WTC11 (cell line): ENCODE data around the gene TPM4. TPM values are rescaled to one million over a fixed set of nuclear protein-coding genes. Genes with fewer than 3 reads are reported as not detected.

ENCODE experiments used
- CBFB ChIP-seq: sonication (generic); formaldehyde crosslinking; IDR thresholded peaks from 2 replicates; pipeline ENCODE4 v1.8.1; 2022; ENCODE audit warnings: mild to moderate bottlenecking, low read depth, missing genetic modification reagents
- ELF4 ChIP-seq: sonication (generic); formaldehyde crosslinking; IDR thresholded peaks from 2 replicates; pipeline ENCODE4 v1.8.1; 2022; ENCODE audit warnings: low read depth, mild to moderate bottlenecking, moderate library complexity, missing genetic modification reagents
- FOXJ3 ChIP-seq: sonication (generic); formaldehyde crosslinking; IDR thresholded peaks from 2 replicates; pipeline ENCODE4 v1.9.0; 2021; ENCODE audit warnings: missing genetic modification reagents, mild to moderate bottlenecking, borderline replicate concordance
- GTF2I ChIP-seq: fragments of 250-450 bp; sonication (Bioruptor Pico); conservative IDR thresholded peaks from 2 replicates; pipeline ENCODE4 v1.4.0; 2021; ENCODE audit warnings: mild to moderate bottlenecking
- HMGA2 ChIP-seq: fragments of 250-450 bp; sonication (Bioruptor Pico); IDR thresholded peaks from 2 replicates; pipeline ENCODE4 v1.4.0; 2021; ENCODE audit warnings: mild to moderate bottlenecking, moderate library complexity
- NR1H2 ChIP-seq: sonication (generic); formaldehyde crosslinking; IDR thresholded peaks from 2 replicates; pipeline ENCODE4 v1.9.0; 2021; ENCODE audit warnings: mild to moderate bottlenecking, moderate library complexity, missing genetic modification reagents
- PRRX2 ChIP-seq: fragments of 250-450 bp; sonication (Bioruptor Pico); IDR thresholded peaks from 2 replicates; pipeline ENCODE4 v1.8.0; 2021; ENCODE audit warnings: mild to moderate bottlenecking
- RORB ChIP-seq: fragments of 250-450 bp; sonication (Bioruptor Pico); IDR thresholded peaks from 2 replicates; pipeline ENCODE4 v1.9.0; 2021; ENCODE audit warnings: mild to moderate bottlenecking
- SOX15 ChIP-seq: fragments of 250-450 bp; sonication (Bioruptor Pico); IDR thresholded peaks from 2 replicates; pipeline ENCODE4 v1.9.0; 2021; ENCODE audit warnings: mild to moderate bottlenecking
- ZMAT4 ChIP-seq: fragments of 250-450 bp; sonication (Bioruptor Pico); IDR thresholded peaks from 2 replicates; pipeline ENCODE4 v1.9.0; 2021; ENCODE audit warnings: mild to moderate bottlenecking
- ZNF232 ChIP-seq: sonication (generic); formaldehyde crosslinking; IDR thresholded peaks from 2 replicates; pipeline ENCODE4 v1.8.0; 2022; ENCODE audit warnings: mild to moderate bottlenecking, missing genetic modification reagents
- ZNF671 ChIP-seq: fragments of 250-450 bp; sonication (Bioruptor Pico); IDR thresholded peaks from 2 replicates; pipeline ENCODE4 v1.8.0; 2021; ENCODE audit warnings: mild to moderate bottlenecking
- total RNA-seq: library from RNA; stranded (reverse); gene quantifications from 3 replicates; pipeline ENCODE4 v1.2.3, GENCODE V29; 2021
- TF ChIP-seq, protein P1 (sequence below): fragments of 250-450 bp; sonication (Bioruptor Pico); IDR thresholded peaks from 2 replicates; pipeline ENCODE4 v2.1.2; 2022; ENCODE audit warnings: mild to moderate bottlenecking, moderate library complexity
- TF ChIP-seq, protein P2 (sequence below): fragments of 250-450 bp; sonication (Bioruptor Pico); IDR thresholded peaks from 2 replicates; pipeline ENCODE4 v1.9.0; 2021; ENCODE audit warnings: mild to moderate bottlenecking, borderline replicate concordance
- TF ChIP-seq, protein P3 (sequence below): sonication (generic); formaldehyde crosslinking; conservative IDR thresholded peaks from 2 replicates; pipeline ENCODE4 v1.8.1; 2023; ENCODE audit warnings: mild to moderate bottlenecking, low read depth, missing genetic modification reagents, moderate library complexity
- TF ChIP-seq, protein P4 (sequence below): sonication (generic); formaldehyde crosslinking; IDR thresholded peaks from 2 replicates; pipeline ENCODE4 v1.8.1; 2023; ENCODE audit warnings: mild to moderate bottlenecking, missing genetic modification reagents, moderate library complexity
- TF ChIP-seq, protein P5 (sequence below): sonication (generic); formaldehyde crosslinking; IDR thresholded peaks from 2 replicates; pipeline ENCODE4 v1.8.0; 2022; ENCODE audit warnings: mild to moderate bottlenecking, missing genetic modification reagents
- TF ChIP-seq, protein P6 (sequence below): fragments of 250-450 bp; sonication (Bioruptor Pico); IDR thresholded peaks from 2 replicates; pipeline ENCODE4 v1.9.0; 2021; ENCODE audit warnings: mild to moderate bottlenecking
- TF ChIP-seq, protein P7 (sequence below): fragments of 250-450 bp; sonication (Bioruptor Pico); conservative IDR thresholded peaks from 2 replicates; pipeline ENCODE4 v1.9.0; 2021; ENCODE audit warnings: mild to moderate bottlenecking

Gene TPM4
- total RNA-seq, 1 experiment from 2014 or later, result 302 TPM

DNA sequence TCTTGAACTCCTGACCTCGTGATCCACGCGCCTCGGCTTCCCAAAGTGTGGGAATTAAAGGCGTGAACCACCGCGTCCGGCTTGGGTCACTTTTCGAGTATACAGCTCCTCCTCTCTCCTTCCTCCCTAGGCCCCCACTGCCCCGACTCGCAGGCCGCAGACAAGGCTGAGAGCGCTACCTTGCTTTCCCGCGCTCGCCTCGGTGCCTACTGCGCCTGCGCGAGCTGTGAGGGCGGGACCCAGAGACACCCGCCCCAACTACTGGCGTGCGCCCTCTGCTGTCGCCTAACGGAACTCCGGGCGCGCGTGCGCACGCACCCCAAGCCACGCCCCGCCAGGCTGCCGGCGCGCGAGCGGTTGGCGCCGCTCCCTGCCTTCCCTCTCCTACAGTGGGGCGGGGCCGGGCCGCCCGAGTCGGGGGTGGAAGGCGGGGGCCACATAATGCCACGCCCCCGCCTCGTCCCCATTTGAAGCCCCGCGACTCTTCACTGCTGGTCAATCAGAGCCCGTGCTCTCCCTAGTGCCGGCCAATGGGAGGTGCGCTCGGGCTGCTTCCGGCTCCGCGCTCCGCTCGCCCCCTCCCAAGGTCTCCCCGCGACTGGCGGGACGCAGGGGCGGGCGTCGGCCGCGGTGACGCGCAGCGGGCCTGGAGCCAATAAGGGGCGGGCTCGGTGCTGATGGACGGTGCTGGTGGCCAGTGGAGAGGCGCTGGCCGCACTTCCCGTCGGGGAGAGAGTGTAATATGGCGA, 35.0 kb downstream of the TPM4 start, which contains the start of gene RAB8A (continued):
- TF ChIP-seq, protein P1, sequence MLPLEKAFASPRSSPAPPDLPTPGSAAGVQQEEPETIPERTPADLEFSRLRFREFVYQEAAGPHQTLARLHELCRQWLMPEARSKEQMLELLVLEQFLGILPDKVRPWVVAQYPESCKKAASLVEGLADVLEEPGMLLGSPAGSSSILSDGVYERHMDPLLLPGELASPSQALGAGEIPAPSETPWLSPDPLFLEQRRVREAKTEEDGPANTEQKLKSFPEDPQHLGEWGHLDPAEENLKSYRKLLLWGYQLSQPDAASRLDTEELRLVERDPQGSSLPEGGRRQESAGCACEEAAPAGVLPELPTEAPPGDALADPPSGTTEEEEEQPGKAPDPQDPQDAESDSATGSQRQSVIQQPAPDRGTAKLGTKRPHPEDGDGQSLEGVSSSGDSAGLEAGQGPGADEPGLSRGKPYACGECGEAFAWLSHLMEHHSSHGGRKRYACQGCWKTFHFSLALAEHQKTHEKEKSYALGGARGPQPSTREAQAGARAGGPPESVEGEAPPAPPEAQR (CRISPR knock-in tag), result no peak
- no peak for TF ChIP-seq ELF4 (CRISPR knock-in tag)
- no peak for TF ChIP-seq SOX15 (CRISPR knock-in tag)
- TF ChIP-seq, protein P2, sequence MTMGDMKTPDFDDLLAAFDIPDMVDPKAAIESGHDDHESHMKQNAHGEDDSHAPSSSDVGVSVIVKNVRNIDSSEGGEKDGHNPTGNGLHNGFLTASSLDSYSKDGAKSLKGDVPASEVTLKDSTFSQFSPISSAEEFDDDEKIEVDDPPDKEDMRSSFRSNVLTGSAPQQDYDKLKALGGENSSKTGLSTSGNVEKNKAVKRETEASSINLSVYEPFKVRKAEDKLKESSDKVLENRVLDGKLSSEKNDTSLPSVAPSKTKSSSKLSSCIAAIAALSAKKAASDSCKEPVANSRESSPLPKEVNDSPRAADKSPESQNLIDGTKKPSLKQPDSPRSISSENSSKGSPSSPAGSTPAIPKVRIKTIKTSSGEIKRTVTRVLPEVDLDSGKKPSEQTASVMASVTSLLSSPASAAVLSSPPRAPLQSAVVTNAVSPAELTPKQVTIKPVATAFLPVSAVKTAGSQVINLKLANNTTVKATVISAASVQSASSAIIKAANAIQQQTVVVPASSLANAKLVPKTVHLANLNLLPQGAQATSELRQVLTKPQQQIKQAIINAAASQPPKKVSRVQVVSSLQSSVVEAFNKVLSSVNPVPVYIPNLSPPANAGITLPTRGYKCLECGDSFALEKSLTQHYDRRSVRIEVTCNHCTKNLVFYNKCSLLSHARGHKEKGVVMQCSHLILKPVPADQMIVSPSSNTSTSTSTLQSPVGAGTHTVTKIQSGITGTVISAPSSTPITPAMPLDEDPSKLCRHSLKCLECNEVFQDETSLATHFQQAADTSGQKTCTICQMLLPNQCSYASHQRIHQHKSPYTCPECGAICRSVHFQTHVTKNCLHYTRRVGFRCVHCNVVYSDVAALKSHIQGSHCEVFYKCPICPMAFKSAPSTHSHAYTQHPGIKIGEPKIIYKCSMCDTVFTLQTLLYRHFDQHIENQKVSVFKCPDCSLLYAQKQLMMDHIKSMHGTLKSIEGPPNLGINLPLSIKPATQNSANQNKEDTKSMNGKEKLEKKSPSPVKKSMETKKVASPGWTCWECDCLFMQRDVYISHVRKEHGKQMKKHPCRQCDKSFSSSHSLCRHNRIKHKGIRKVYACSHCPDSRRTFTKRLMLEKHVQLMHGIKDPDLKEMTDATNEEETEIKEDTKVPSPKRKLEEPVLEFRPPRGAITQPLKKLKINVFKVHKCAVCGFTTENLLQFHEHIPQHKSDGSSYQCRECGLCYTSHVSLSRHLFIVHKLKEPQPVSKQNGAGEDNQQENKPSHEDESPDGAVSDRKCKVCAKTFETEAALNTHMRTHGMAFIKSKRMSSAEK (CRISPR knock-in tag), result no peak
- no peak for TF ChIP-seq PRRX2 (CRISPR knock-in tag)
- no peak for TF ChIP-seq GTF2I (CRISPR knock-in tag)
- TF ChIP-seq, protein P3, sequence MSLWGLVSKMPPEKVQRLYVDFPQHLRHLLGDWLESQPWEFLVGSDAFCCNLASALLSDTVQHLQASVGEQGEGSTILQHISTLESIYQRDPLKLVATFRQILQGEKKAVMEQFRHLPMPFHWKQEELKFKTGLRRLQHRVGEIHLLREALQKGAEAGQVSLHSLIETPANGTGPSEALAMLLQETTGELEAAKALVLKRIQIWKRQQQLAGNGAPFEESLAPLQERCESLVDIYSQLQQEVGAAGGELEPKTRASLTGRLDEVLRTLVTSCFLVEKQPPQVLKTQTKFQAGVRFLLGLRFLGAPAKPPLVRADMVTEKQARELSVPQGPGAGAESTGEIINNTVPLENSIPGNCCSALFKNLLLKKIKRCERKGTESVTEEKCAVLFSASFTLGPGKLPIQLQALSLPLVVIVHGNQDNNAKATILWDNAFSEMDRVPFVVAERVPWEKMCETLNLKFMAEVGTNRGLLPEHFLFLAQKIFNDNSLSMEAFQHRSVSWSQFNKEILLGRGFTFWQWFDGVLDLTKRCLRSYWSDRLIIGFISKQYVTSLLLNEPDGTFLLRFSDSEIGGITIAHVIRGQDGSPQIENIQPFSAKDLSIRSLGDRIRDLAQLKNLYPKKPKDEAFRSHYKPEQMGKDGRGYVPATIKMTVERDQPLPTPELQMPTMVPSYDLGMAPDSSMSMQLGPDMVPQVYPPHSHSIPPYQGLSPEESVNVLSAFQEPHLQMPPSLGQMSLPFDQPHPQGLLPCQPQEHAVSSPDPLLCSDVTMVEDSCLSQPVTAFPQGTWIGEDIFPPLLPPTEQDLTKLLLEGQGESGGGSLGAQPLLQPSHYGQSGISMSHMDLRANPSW (CRISPR knock-in tag), result no peak
- no peak for TF ChIP-seq HMGA2 (CRISPR knock-in tag)
- no peak for TF ChIP-seq CBFB (CRISPR knock-in tag)
- TF ChIP-seq, protein P4, sequence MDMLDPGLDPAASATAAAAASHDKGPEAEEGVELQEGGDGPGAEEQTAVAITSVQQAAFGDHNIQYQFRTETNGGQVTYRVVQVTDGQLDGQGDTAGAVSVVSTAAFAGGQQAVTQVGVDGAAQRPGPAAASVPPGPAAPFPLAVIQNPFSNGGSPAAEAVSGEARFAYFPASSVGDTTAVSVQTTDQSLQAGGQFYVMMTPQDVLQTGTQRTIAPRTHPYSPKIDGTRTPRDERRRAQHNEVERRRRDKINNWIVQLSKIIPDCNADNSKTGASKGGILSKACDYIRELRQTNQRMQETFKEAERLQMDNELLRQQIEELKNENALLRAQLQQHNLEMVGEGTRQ (CRISPR knock-in tag), result no peak
- TF ChIP-seq, protein P5, sequence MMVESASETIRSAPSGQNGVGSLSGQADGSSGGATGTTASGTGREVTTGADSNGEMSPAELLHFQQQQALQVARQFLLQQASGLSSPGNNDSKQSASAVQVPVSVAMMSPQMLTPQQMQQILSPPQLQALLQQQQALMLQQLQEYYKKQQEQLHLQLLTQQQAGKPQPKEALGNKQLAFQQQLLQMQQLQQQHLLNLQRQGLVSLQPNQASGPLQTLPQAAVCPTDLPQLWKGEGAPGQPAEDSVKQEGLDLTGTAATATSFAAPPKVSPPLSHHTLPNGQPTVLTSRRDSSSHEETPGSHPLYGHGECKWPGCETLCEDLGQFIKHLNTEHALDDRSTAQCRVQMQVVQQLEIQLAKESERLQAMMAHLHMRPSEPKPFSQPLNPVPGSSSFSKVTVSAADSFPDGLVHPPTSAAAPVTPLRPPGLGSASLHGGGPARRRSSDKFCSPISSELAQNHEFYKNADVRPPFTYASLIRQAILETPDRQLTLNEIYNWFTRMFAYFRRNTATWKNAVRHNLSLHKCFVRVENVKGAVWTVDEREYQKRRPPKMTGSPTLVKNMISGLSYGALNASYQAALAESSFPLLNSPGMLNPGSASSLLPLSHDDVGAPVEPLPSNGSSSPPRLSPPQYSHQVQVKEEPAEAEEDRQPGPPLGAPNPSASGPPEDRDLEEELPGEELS (CRISPR knock-in tag), result peak; percentile 3; the same call in 1 of the 2 replicates
- TF ChIP-seq, protein P6, sequence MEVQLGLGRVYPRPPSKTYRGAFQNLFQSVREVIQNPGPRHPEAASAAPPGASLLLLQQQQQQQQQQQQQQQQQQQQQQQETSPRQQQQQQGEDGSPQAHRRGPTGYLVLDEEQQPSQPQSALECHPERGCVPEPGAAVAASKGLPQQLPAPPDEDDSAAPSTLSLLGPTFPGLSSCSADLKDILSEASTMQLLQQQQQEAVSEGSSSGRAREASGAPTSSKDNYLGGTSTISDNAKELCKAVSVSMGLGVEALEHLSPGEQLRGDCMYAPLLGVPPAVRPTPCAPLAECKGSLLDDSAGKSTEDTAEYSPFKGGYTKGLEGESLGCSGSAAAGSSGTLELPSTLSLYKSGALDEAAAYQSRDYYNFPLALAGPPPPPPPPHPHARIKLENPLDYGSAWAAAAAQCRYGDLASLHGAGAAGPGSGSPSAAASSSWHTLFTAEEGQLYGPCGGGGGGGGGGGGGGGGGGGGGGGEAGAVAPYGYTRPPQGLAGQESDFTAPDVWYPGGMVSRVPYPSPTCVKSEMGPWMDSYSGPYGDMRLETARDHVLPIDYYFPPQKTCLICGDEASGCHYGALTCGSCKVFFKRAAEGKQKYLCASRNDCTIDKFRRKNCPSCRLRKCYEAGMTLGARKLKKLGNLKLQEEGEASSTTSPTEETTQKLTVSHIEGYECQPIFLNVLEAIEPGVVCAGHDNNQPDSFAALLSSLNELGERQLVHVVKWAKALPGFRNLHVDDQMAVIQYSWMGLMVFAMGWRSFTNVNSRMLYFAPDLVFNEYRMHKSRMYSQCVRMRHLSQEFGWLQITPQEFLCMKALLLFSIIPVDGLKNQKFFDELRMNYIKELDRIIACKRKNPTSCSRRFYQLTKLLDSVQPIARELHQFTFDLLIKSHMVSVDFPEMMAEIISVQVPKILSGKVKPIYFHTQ (CRISPR knock-in tag), result no peak
- TF ChIP-seq ZNF232 (CRISPR knock-in tag), result no peak
- no peak for TF ChIP-seq ZNF671 (CRISPR knock-in tag)
- no peak for TF ChIP-seq FOXJ3 (CRISPR knock-in tag)
- TF ChIP-seq NR1H2 (CRISPR knock-in tag), result no peak
- no peak for TF ChIP-seq ZMAT4 (CRISPR knock-in tag)
- TF ChIP-seq, protein P7, sequence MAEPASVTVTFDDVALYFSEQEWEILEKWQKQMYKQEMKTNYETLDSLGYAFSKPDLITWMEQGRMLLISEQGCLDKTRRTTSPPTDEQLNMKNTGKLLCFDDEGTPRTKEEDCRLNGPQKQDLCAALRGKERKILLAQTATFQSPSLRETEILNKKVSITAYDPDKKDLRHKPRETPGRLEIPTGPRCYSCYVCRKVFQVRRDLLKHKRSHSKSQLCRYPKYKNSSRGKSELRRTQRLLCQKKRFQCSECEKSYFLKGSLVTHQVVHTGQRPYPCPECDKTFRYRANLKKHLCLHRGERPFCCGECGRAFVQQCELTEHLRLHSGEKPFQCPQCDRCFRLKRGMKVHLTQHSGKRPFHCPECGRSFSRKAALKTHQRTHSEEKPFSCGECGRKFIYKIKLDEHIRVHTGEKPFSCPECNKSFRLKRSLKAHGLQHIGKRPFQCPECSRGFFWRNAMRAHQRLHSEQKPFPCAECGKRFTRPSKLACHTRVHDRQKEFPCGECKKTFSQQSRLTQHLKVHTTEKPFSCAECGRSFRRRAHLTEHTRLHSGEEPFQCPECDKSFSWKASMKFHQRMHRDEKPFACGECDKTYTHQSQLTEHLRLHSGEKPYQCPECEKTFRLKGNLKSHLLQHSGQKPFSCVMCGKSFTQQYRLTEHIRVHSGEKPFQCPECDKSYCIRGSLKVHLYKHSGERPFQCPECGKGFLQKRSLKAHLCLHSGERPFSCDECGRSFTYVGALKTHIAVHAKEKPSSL, result no peak
- no peak for TF ChIP-seq RORB
